Activated CD8-positive, alpha-beta T cell treated with anti-CD3 and anti-CD28 coated beads for 36 hours (primary cell): ENCODE measurements around the gene MCRIP2. TPM values are rescaled to one million over a fixed set of nuclear protein-coding genes. Genes with fewer than 3 reads are reported as not detected.

ENCODE experiments used
- ATAC-seq: fragments of 200-7000 bp; cut with Tn5 transposase; one replicate; pipeline ENCODE4 v1.10.0; 2021; ENCODE audit warnings: mild to moderate bottlenecking, moderate library complexity
- CTCF ChIA-PET: fragments of 350-600 bp; sonication (Branson Sonifier 250); formaldehyde crosslinking; loops from one replicate; lab custom pipeline; 2021; ENCODE audit warnings: antibody characterized with exemption; lab: Charles Lee
- POLR2A ChIA-PET: fragments of 350-600 bp; sonication (Branson Sonifier 250); formaldehyde crosslinking; loops from one replicate; lab custom pipeline; 2021; ENCODE audit warnings: antibody characterized with exemption; lab: Charles Lee
- DNase-seq: peaks from one replicate; pipeline ENCODE4 v3.0.0-alpha.2; 2020
- H3K27ac Mint-ChIP-seq: one replicate; pipeline ENCODE4 v1.8.0; 2021; ENCODE audit warnings: mild to moderate bottlenecking, mixed read lengths
- H3K27me3 Mint-ChIP-seq: one replicate; pipeline ENCODE4 v1.8.0; 2021; ENCODE audit warnings: mixed read lengths
- H3K36me3 Mint-ChIP-seq: one replicate; pipeline ENCODE4 v1.8.0; 2021; ENCODE audit warnings: low read depth, mixed read lengths
- H3K4me1 Mint-ChIP-seq: one replicate; pipeline ENCODE4 v1.8.0; 2021; ENCODE audit warnings: low read depth, mixed read lengths
- H3K4me3 Mint-ChIP-seq: one replicate; pipeline ENCODE4 v1.8.0; 2021; ENCODE audit warnings: mild to moderate bottlenecking, moderate library complexity, mixed read lengths
- H3K9me3 Mint-ChIP-seq: one replicate; pipeline ENCODE4 v1.8.0; 2021; ENCODE audit warnings: mixed read lengths
- intact Hi-C: fragments of 100-400 bp; cut with micrococcal nuclease; formaldehyde crosslinking; loops from one replicate; pipeline ENCODE4 v1.10.0; 2022
- total RNA-seq, 2 experiments: library from RNA; stranded (reverse); gene quantifications; one replicate each; pipeline ENCODE4 v1.2.3, GENCODE V29; 2021
- TF ChIP-seq, protein P1 (sequence below): fragments of 200-600 bp; IDR thresholded peaks from one replicate; pipeline ENCODE4 v1.8.0; 2022; ENCODE audit warnings: antibody characterized with exemption, mild to moderate bottlenecking

The MCRIP2 gene
- total RNA-seq, 2 experiments from 2014 or later, result 60.7 to 62.7 TPM

DNA sequence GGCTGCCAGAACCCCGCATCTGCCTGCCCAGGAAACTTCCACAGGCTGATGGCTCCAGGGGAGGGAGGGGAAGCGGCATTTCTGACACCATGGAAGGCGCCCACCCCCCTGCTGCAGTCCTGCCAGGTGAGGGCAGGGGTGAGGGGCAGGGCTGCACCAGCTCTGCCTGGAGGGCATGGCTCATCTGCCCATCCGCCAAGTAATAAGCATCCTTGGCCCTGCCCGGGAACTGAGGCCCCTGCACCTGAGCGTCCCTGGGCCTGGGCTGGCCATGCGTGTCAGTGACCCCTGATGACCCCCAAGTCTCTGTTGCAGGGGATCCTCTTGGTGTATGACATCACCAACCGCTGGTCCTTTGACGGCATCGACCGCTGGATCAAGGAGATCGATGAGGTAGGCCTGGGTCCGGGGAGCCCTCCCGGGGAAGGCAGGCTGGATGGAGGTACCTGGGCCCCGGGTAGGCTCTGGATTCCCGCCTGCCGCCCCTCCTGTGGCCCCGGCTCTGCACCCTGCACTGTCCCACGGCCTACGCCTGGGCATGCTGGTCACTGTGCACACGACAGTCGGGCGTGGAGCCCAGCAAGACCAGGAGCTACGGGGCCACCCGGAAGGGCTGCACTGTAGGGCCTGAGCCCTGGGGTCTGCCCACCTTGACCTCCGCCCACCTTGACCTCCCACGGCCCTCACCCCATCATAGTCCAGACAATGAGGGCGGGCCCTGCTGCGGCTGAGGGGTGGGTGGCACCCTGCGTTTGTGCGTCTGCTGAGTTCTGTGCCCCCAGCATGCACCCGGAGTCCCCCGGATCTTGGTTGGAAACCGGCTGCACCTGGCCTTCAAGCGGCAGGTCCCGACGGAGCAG is 16.3 kb upstream of the MCRIP2 start:
- ChIA-PET CTCF (interaction anchor here (1.1 kb wide), 1 partner anchor 9 kb away, joined by 3 read pairs; no protein-coding TSS in a partner anchor), POLR2A (interaction anchor here (0.6 kb wide), 2 partner anchors 43 to 150 kb away, joined by 3 read pairs; no protein-coding TSS in a partner anchor)
- H3K9me3 Mint-ChIP-seq, result no peaks in the 10 kb centered on the region
- peaks cover 2% of the 10 kb centered on the region for H3K36me3 Mint-ChIP-seq
- H3K4me3 Mint-ChIP-seq, result no peak overlapping the region
- peaks cover 6% of the 10 kb centered on the region for H3K4me1 Mint-ChIP-seq
- DNase-seq, result no peak
- H3K27me3 Mint-ChIP-seq, result no peaks in the 10 kb centered on the region
- TF ChIP-seq, protein P1, sequence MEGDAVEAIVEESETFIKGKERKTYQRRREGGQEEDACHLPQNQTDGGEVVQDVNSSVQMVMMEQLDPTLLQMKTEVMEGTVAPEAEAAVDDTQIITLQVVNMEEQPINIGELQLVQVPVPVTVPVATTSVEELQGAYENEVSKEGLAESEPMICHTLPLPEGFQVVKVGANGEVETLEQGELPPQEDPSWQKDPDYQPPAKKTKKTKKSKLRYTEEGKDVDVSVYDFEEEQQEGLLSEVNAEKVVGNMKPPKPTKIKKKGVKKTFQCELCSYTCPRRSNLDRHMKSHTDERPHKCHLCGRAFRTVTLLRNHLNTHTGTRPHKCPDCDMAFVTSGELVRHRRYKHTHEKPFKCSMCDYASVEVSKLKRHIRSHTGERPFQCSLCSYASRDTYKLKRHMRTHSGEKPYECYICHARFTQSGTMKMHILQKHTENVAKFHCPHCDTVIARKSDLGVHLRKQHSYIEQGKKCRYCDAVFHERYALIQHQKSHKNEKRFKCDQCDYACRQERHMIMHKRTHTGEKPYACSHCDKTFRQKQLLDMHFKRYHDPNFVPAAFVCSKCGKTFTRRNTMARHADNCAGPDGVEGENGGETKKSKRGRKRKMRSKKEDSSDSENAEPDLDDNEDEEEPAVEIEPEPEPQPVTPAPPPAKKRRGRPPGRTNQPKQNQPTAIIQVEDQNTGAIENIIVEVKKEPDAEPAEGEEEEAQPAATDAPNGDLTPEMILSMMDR, result no peak
- no peak overlapping the region for H3K27ac Mint-ChIP-seq
- intact Hi-C loops, result no loop called here
- no peak for ATAC-seq

- Mint-ChIP-seq H3K4me1 (peaks cover 6% of the 10 kb centered on the region), H3K27me3 (no peaks in the 10 kb centered on the region), H3K4me3 (no peak overlapping the region), H3K9me3 (no peaks in the 10 kb centered on the region), H3K27ac (no peak overlapping the region), H3K36me3 (no peaks in the 10 kb centered on the region)
- intact Hi-C loops, result no loop called here
- ChIA-PET POLR2A (interaction anchor here (0.6 kb wide), 2 partner anchors 24 to 151 kb away, joined by 3 to 4 read pairs; no protein-coding TSS in a partner anchor), CTCF (no interaction called here)
- ATAC-seq (no peak), DNase-seq (no peak)
- TF ChIP-seq, protein P1, result no peak
These were observed 15.5 kb upstream of the MCRIP2 start for GRCh38 chr16:625977-626765.

DNA sequence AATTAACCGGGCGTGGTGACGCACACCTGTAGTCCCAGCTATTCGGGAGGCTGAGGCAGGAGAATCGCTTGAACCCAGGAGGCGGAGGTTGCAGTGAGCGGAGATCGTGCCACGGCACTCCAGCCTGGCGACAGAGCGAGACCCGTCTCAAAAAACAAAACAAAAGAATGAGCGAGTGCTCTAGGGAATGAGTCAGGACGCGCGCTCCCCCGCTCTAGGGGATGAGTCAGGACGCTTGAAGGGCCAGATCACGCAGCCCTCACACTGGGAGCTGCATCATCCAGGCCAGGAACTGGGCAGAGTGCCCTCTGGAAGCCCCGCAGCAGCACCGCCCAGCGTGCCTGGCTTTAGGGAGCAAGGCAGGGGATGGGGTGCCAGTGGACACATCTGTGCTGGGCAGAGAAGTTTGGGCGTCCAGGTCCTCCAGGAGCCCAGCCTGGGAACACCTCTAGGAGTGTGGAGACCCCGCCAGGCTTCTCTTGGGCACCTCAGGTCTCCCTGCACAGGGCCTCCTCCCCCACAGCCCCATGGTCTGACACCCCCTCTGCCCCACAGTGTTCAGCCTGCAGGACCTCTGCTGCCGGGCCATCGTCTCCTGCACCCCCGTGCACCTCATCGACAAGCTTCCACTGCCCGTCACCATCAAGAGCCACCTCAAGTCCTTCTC is 14.7 kb upstream of the MCRIP2 start:
- no peak for ATAC-seq
- peaks cover under 1% of the 10 kb centered on the region for H3K4me1 Mint-ChIP-seq
- TF ChIP-seq, protein P1, result no peak
- H3K36me3 Mint-ChIP-seq, result no peaks in the 10 kb centered on the region
- H3K9me3 Mint-ChIP-seq, result no peaks in the 10 kb centered on the region
- POLR2A ChIA-PET, result no interaction called here
- H3K27me3 Mint-ChIP-seq, result no peaks in the 10 kb centered on the region
- no peak overlapping the region for H3K27ac Mint-ChIP-seq
- H3K4me3 Mint-ChIP-seq, result no peak overlapping the region
- DNase-seq, result no peak
- CTCF ChIA-PET, result no interaction called here
- intact Hi-C loops, result no loop called here

DNA sequence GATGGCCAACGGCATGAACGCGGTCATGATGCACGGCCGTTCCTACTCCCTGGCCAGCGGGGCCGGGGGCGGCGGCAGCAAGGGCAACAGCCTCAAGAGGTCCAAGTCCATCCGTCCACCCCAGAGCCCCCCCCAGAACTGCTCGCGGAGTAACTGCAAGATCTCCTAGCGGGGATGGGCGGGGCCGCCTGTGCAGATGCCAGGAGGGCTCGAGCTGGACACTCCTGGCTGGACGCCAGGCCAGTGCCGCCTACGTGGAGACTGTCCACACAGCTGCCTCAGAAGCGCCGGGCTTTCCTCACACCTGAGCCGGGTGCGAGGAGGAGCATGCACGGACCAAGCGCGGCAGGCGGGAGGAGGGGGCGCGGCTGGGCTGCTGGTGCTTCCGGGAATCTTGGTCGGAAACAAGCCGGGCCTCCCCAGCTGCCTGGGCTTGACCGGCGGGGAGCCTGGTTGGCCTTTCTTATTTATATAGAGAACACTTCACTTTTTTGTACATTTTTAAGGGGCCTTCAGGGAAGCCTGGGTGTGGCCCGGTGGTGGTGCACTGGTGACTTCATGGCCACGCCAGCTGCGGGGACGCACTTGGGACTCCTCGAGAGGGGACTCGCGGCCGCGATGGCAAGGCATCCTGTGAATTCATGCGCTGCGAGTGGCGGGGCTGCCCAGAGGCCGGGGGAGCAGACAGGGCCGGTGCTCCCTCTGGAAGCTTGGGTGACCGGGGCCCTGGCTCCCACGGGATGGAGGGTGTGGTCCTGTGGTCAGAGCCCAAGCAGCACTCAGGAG is 14.0 kb upstream of the MCRIP2 start:
- CTCF ChIA-PET, result no interaction called here
- no peak overlapping the region for H3K4me3 Mint-ChIP-seq
- POLR2A ChIA-PET, result no interaction called here
- no peaks in the 10 kb centered on the region for H3K27me3 Mint-ChIP-seq
- no peaks in the 10 kb centered on the region for H3K4me1 Mint-ChIP-seq
- intact Hi-C loops, result no loop called here
- TF ChIP-seq, protein P1, result no peak
- DNase-seq (no peak), ATAC-seq (no peak)
- no peaks in the 10 kb centered on the region for H3K36me3 Mint-ChIP-seq
- H3K9me3 Mint-ChIP-seq, result no peaks in the 10 kb centered on the region
- H3K27ac Mint-ChIP-seq, result no peak overlapping the region
